Nephron progenitor cell (in vitro differentiated cells): ENCODE results near the gene SETD3.

Experiments used
- DNase-seq: peaks from one replicate; pipeline ENCODE4 v3.0.0; 2021
- H3K27ac Mint-ChIP-seq: 2 replicates; pipeline ENCODE4 v1.8.0; 2021; ENCODE audit warnings: mild to moderate bottlenecking, moderate library complexity, mixed read lengths
- H3K27me3 Mint-ChIP-seq: 2 replicates; pipeline ENCODE4 v1.8.0; 2021; ENCODE audit warnings: mild to moderate bottlenecking, low read depth, mixed read lengths; ENCODE audit not compliant: poor library complexity
- H3K36me3 Mint-ChIP-seq: 2 replicates; pipeline ENCODE4 v1.8.0; 2021; ENCODE audit warnings: low read depth, mixed read lengths
- H3K4me1 Mint-ChIP-seq: 2 replicates; pipeline ENCODE4 v1.8.0; 2021; ENCODE audit warnings: mixed read lengths
- H3K4me3 Mint-ChIP-seq: 2 replicates; pipeline ENCODE4 v1.8.0; 2021; ENCODE audit warnings: mild to moderate bottlenecking, moderate library complexity, mixed read lengths
- H3K9me3 Mint-ChIP-seq: 2 replicates; pipeline ENCODE4 v1.8.0; 2021; ENCODE audit warnings: mild to moderate bottlenecking, moderate library complexity, mixed read lengths
- TF ChIP-seq, protein P1 (sequence below): fragments of 200-600 bp; sonication (generic); IDR thresholded peaks from 2 replicates; pipeline ENCODE4 v1.5.0; 2021; ENCODE audit warnings: antibody characterized with exemption

SETD3 gene

DNA sequence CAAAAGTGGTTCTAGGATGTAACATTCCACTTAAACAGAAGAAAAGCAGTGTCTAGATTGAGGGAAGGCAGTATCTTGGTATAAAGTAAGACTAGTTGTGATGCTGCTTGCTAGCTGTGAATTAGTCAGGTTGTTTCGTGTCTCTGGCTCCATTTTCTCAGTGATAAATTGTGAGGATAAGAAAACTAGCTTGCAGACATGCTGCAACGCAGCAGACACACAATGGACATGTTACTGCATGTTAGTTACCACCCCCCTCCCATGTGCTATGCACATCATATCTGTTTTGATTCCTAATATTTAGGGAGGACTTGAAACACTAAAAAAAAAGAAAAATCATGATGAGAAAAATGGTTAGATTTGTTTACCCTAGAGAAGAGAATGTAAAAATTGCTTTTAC is 3.4 kb upstream of the SETD3 start:
- H3K36me3 Mint-ChIP-seq = no peaks in the 10 kb centered on the region
- H3K27ac Mint-ChIP-seq = no peak overlapping the region
- TF ChIP-seq, protein P1, sequence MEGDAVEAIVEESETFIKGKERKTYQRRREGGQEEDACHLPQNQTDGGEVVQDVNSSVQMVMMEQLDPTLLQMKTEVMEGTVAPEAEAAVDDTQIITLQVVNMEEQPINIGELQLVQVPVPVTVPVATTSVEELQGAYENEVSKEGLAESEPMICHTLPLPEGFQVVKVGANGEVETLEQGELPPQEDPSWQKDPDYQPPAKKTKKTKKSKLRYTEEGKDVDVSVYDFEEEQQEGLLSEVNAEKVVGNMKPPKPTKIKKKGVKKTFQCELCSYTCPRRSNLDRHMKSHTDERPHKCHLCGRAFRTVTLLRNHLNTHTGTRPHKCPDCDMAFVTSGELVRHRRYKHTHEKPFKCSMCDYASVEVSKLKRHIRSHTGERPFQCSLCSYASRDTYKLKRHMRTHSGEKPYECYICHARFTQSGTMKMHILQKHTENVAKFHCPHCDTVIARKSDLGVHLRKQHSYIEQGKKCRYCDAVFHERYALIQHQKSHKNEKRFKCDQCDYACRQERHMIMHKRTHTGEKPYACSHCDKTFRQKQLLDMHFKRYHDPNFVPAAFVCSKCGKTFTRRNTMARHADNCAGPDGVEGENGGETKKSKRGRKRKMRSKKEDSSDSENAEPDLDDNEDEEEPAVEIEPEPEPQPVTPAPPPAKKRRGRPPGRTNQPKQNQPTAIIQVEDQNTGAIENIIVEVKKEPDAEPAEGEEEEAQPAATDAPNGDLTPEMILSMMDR = no peak
- peaks cover 6% of the 10 kb centered on the region for H3K27me3 Mint-ChIP-seq
- peaks cover 31% of the 10 kb centered on the region for H3K4me1 Mint-ChIP-seq
- no peak overlapping the region for H3K4me3 Mint-ChIP-seq
- no peaks in the 10 kb centered on the region for H3K9me3 Mint-ChIP-seq
- DNase-seq = no peak

DNA sequence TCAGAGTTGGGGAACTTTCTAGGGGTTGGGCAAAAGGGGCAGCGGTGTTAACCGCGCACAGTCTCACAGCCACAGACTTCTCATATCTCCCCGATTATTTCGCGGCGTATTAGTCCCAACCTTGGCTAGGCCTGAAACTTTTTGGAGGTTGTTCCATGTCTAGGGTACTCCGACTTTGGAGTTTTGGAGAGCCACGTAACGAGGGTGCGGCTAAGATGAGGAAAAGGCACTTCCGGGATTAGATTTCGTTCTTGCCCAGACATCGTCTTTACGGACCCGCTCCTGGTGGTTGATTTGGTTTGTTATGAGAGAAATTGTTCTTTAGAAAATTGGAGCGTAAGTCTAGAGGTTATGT is 1.1 kb upstream of the SETD3 start:
- DNase-seq = no peak
- H3K4me1 Mint-ChIP-seq = peaks cover 50% of the 10 kb centered on the region

DNA sequence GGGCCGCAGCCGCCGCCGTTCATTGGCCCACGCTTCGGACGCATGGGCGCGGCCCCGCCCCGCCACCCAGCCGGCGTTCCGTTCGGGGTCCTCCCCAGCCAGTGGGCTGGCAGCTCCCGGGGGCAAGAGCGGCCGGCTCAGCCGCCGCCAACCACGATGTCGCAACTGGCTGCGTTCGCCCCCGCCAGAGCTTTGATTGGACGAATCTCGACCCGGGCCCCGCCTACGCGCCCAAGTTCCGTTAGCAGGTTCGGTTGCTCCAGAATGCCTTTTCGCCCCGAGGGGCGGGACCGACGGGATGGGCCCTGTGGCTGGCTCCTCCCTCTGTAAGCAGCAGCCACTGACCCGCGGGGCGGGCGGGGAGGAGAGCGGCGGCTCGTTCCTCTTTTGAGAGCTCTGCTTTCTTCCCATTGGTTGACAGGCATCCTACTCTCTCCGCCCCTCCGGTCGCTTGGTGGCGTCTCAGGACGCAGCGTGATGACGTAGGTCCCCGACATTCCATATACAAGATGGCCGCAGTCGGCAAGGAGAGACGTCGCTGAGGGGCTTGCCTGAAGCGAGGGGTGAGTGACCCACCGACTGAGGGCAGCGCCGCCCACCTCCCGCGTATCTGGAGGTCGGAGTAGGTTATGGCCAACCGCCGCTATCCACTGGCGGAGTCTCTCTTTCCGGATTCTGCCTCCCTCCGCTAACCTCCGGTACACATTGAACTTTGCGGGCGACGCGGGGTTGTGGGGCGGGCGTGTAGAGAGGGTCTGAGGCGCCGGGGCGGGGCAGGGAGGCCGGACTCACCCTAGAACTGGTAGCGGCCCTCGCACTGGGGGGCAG is 472 bp upstream of the SETD3 start, which contains the start of gene CCNK:
Gene CCNK, plus strand, starts transcription at position 493 of the 828 bp plus-strand sequence. CDS start 11,269 bp downstream, outside the sequence.
- H3K27ac Mint-ChIP-seq = peak within 1 kb of the TSS; percentile 100
- H3K4me1 Mint-ChIP-seq = peaks cover 51% of the 10 kb centered on the region
- H3K4me3 Mint-ChIP-seq = peak within 1 kb of the TSS; percentile 99
- TF ChIP-seq, protein P1 = no peak
- no peaks in the 10 kb centered on the region for H3K36me3 Mint-ChIP-seq
- DNase-seq = peak; percentile 99
- peaks cover 11% of the 10 kb centered on the region for H3K27me3 Mint-ChIP-seq
- H3K9me3 Mint-ChIP-seq = no peaks in the 10 kb centered on the region

More for the DNA sequence above, 1.1 kb upstream of the SETD3 start:
- H3K4me3 Mint-ChIP-seq = peak overlapping the region; percentile 99
- peak overlapping the region; percentile 100 for H3K27ac Mint-ChIP-seq
- H3K9me3 Mint-ChIP-seq = no peaks in the 10 kb centered on the region
- TF ChIP-seq, protein P1 = no peak
- peaks cover 11% of the 10 kb centered on the region for H3K27me3 Mint-ChIP-seq
- no peaks in the 10 kb centered on the region for H3K36me3 Mint-ChIP-seq

DNA sequence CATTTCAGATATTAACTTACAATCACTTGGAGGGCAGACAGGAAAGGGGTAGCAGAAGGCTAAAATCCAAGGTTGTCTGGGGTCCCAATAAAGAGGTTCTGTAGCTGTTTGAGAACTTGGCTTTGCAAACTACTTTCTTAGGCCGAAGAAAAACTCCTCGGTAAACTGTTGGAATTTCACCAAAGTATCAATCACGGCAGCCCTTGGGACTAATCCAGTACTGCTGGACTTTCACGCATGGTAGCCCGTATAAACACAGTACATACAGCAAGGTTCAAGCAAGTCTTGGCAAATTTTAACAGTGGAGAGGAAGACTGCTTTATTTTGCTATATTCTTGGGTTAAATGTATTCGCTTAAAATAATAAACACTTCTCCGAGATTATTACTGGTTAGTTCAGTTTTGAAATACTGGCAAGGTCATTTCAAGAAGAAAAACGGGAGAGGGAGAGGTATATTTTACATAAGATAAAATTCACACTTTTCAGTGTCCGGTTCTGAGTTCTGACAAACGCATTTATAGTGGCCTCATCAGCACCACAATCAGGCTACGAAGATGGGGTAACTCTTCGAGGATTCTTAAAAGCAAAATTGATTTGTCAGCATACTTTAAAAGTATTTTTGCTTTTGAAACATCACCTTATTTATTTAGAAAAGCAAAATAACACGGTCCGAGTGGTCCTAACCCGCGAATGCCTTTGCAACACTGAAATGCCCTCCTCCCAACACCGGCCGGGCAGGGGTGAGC is 1.3 kb downstream of the SETD3 start:
- Mint-ChIP-seq H3K36me3 (no peaks in the 10 kb centered on the region), H3K27me3 (peaks cover 11% of the 10 kb centered on the region), H3K4me3 (peak overlapping the region; percentile 85), H3K27ac (peak overlapping the region; percentile 96), H3K9me3 (no peaks in the 10 kb centered on the region), H3K4me1 (peaks cover 60% of the 10 kb centered on the region)
- TF ChIP-seq, protein P1 = no peak
- no peak for DNase-seq

DNA sequence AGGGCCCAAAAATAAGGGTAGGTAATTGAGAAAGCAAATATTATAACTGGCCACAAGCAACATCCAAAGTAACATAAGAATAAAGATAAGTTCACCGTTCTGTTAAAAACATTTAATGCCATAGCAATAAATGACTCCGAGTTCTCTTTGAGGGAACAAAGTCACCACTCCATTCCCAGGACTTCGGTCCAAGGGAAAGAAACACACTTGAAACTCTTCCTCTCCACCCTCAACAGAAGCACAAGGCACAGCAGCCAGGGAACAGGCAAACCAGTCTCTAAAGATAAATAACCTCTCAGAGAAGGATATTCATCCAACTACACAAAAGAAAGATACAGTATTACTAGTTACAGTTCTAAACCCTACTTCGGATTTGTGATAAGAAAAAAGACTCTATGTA is 2.5 kb downstream of the SETD3 start:
- TF ChIP-seq, protein P1 = no peak
- no peaks in the 10 kb centered on the region for H3K9me3 Mint-ChIP-seq
- peak overlapping the region; percentile 85 for H3K4me3 Mint-ChIP-seq
- no peak for DNase-seq
- peak overlapping the region; percentile 45 for H3K27ac Mint-ChIP-seq
- no peaks in the 10 kb centered on the region for H3K36me3 Mint-ChIP-seq
- peaks cover 53% of the 10 kb centered on the region for H3K4me1 Mint-ChIP-seq
- peaks cover 11% of the 10 kb centered on the region for H3K27me3 Mint-ChIP-seq
